Bronchial epithelial cell (primary cell): Measurements from ENCODE around the gene MFSD8. TPM values are rescaled to one million over a fixed set of nuclear protein-coding genes. Genes with fewer than 3 reads are reported as not detected.
A peak's percentile ranks its signal among the peaks of the same experiment; 100 is the strongest.
"Not testable (repeated sequence)": the region's sequence is repeated elsewhere in the genome, so short reads cannot be mapped to it uniquely, and the experiment has no call there.

Experiments
- DNase-seq: peaks from one replicate; pipeline ENCODE4 v3.0.0-alpha.2; 2010; ENCODE audit warnings: low read depth
- FAIRE-seq: peaks from 2 replicates; lab custom pipeline; 2011; peaks lifted over from hg19 to GRCh38; lab: Jason Lieb, UNC
- H3K27me3 ChIP-seq: 2 replicates; pipeline ENCODE4 v1.5.1; 2011; ENCODE audit warnings: low read length; ENCODE audit not compliant: control insufficient read depth, insufficient read depth
- H3K36me3 ChIP-seq: 2 replicates; pipeline ENCODE4 v1.5.1; 2011; ENCODE audit warnings: low read length; ENCODE audit not compliant: control insufficient read depth, insufficient read depth
- H3K4me3 ChIP-seq: 2 replicates; pipeline ENCODE4 v1.5.1; 2011; ENCODE audit warnings: mild to moderate bottlenecking, low read depth, low read length, control low read depth
- CTCF ChIP-seq: IDR thresholded peaks from 2 replicates; pipeline ENCODE4 v1.5.1; 2011; ENCODE audit warnings: mild to moderate bottlenecking, moderate library complexity, low read length, control low read depth, inconsistent platforms; ENCODE audit not compliant: insufficient read depth, severe bottlenecking
- total RNA-seq: library from RNA; depleted of rRNA; stranded (reverse); fragments of >200 nt; gene quantifications from 2 replicates; pipeline ENCODE4 v1.2.1, GENCODE V29; 2014

The MFSD8 gene
- total RNA-seq, 1 donor from 2014 or later, result 13.7 TPM

GRCh38 chr4:127975121-127975770 lies 10.3 kb upstream of the MFSD8 start:
- Histone ChIP-seq H3K36me3 (no peaks in the 10 kb centered on the region), H3K4me3 (no peak overlapping the region), H3K27me3 (no peaks in the 10 kb centered on the region)
- DNase-seq (peak; percentile 99), FAIRE-seq (no peak)
- no peak for TF ChIP-seq CTCF

- H3K36me3 ChIP-seq, DNase-seq, H3K27me3 ChIP-seq, H3K4me3 ChIP-seq, FAIRE-seq: not testable (repeated sequence)
Observed at GRCh38 chr4:127970925-127971324, 6.0 kb upstream of the MFSD8 start.

- Histone ChIP-seq H3K4me3 (no peak overlapping the region), H3K36me3 (no peaks in the 10 kb centered on the region), H3K27me3 (no peaks in the 10 kb centered on the region)
- no peak for FAIRE-seq
- TF ChIP-seq CTCF, result no peak
- no peak for DNase-seq
Observed at GRCh38 chr4:127968586-127968985, 3.6 kb upstream of the MFSD8 start.

GRCh38 chr4:127967141-127967775 lies 2.3 kb upstream of the MFSD8 start:
- Histone ChIP-seq H3K4me3 (no peak overlapping the region), H3K36me3 (no peaks in the 10 kb centered on the region), H3K27me3 (no peaks in the 10 kb centered on the region)
- TF ChIP-seq CTCF, result no peak
- DNase-seq, result no peak
- no peak for FAIRE-seq

GRCh38 chr4:127965803-127966175 lies 816 bp upstream of the MFSD8 start:
- no peaks in the 10 kb centered on the region for H3K36me3 ChIP-seq
- DNase-seq (peak; percentile 50), FAIRE-seq (no peak)
- no peaks in the 10 kb centered on the region for H3K27me3 ChIP-seq
- peak overlapping the region; percentile 87 for H3K4me3 ChIP-seq
- no peak for TF ChIP-seq CTCF

GRCh38 chr4:127964426-127965061 lies 429 bp downstream of the MFSD8 start:
- peak overlapping the region; percentile 87 for H3K4me3 ChIP-seq
- H3K36me3 ChIP-seq, FAIRE-seq, H3K27me3 ChIP-seq, DNase-seq: not testable (repeated sequence)

- not testable (repeated sequence) for H3K27me3 ChIP-seq, H3K36me3 ChIP-seq, FAIRE-seq
- DNase-seq, result peak; percentile 7
- H3K4me3 ChIP-seq, result peak overlapping the region; percentile 87
Observed at GRCh38 chr4:127963633-127964398, 1.2 kb downstream of the MFSD8 start.
